GM12875 (cell line): ENCODE data around the gene OR6T1.

ENCODE experiments used
- H3K4me3 ChIP-seq: one replicate; pipeline ENCODE4 v1.5.1; 2011; ENCODE audit warnings: low read depth, low read length, control low read depth
- CTCF ChIP-seq: IDR thresholded peaks from 2 replicates; pipeline ENCODE4 v1.5.1; 2011; ENCODE audit warnings: low read depth, mild to moderate bottlenecking, control low read depth, inconsistent platforms, low read length, moderate library complexity, borderline replicate concordance; ENCODE audit not compliant: insufficient read depth

The OR6T1 gene

GRCh38 chr11:123942413-123942812, 1.2 kb downstream of the OR6T1 start:
- no peak overlapping the region for H3K4me3 ChIP-seq
- TF ChIP-seq CTCF, result no peak

DNA sequence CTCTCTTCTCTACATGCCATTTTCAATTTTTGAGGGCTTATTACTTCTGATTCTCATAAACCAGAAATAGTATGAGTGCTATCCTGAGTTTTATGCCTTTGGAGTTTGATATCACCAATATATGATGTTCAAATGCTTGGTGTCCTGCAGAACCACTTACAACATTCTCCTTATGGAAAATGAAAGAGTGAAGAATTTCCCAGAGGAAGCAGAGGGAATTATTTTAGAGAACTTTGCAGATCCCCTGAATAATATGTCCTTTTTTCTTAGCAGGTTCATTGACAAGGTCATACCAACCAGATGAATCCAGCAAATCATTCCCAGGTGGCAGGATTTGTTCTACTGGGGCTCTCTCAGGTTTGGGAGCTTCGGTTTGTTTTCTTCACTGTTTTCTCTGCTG, 4.3 kb downstream of the OR6T1 start, which contains the start of gene OR4D5:
OR4D5 (plus strand) TSS at position 301 of the 400 bp plus-strand sequence; CDS start at position 301, 0 bp downstream.
- no peak within 1 kb of the TSS for H3K4me3 ChIP-seq
- no peak for TF ChIP-seq CTCF

- H3K4me3 ChIP-seq, result no peak overlapping the region
- no peak for TF ChIP-seq CTCF
These were observed 19.6 kb downstream of the OR6T1 start for GRCh38 chr11:123924027-123924426.

DNA sequence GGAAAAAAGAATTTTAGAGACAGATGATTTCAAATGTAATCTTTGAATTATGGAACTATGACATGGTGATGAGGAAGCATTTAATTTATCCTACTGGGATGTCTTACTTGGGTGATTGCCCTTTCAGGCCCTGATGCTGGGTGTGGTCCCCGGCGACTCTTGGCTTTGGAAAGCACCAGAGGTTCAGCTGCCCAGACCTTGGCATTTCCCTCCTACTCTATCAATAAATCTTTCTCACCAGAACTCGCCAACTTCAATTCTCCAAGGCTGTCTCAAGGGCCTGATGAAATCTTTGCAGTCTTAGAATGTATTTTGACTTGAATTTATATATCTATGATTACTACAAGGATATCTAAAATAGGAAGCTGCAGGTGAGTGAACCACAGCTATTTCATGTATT, 22.7 kb downstream of the OR6T1 start:
- TF ChIP-seq CTCF, result no peak
- H3K4me3 ChIP-seq, result no peak overlapping the region

GRCh38 chr11:123905826-123906225, 37.8 kb downstream of the OR6T1 start:
- TF ChIP-seq CTCF, result no peak
- H3K4me3 ChIP-seq, result no peak overlapping the region

GRCh38 chr11:123904932-123905331, 38.7 kb downstream of the OR6T1 start:
- TF ChIP-seq CTCF, result no peak
- no peak overlapping the region for H3K4me3 ChIP-seq

- H3K4me3 ChIP-seq, result no peak overlapping the region
- no peak for TF ChIP-seq CTCF
These were observed 39.7 kb downstream of the OR6T1 start for GRCh38 chr11:123903932-123904331.
